Measurements from ENCODE around the gene TRRAP. TPM values are rescaled to one million over a fixed set of nuclear protein-coding genes. Genes with fewer than 3 reads are reported as not detected.

Gene TRRAP
- total RNA-seq, 3 donors from 2014 or later: 47.0 to 48.7 (median 47.5) TPM

- no peak overlapping the region for H3K4me3 Mint-ChIP-seq
- no peaks in the 10 kb centered on the region for H3K4me1 Mint-ChIP-seq (ENCODE audit: low read depth)
- peaks cover 62% of the 10 kb centered on the region for H3K36me3 Mint-ChIP-seq (ENCODE audit: insufficient read depth)
- H3K27me3 Mint-ChIP-seq (ENCODE audit: low read depth): no peaks in the 10 kb centered on the region
- DNase-seq: no peak
- ATAC-seq: no peak
- no peaks in the 10 kb centered on the region for H3K9me3 Mint-ChIP-seq
These were observed 22.5 kb downstream of the TRRAP start for GRCh38 chr7:98900815-98901214.

DNA sequence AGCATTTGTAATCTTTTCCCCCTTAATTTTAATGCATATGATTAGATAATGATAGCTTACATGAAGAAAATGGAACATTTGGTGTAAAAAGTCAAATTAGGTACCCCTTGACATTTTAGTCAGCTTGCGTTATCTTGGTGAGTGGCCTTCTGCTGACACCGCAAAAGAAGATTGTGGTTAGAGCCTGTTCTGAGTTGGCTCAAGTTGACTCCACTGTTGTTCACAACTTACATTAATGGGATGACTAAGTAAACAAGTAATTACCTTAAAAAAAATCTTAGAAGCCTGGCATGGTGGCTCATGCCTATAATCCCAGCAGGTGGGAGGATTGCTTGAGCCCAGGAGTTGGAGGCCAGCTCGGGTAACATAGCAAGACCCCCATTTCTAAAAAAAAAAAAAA lies 24.2 kb downstream of the TRRAP start:
- DNase-seq (no peak), ATAC-seq (no peak)
- H3K4me3 Mint-ChIP-seq: no peak overlapping the region
- no peaks in the 10 kb centered on the region for H3K27me3 Mint-ChIP-seq (ENCODE audit: low read depth)
- H3K4me1 Mint-ChIP-seq (ENCODE audit: low read depth): no peaks in the 10 kb centered on the region
- peaks cover 54% of the 10 kb centered on the region for H3K36me3 Mint-ChIP-seq (ENCODE audit: insufficient read depth)
- no peaks in the 10 kb centered on the region for H3K9me3 Mint-ChIP-seq

DNA sequence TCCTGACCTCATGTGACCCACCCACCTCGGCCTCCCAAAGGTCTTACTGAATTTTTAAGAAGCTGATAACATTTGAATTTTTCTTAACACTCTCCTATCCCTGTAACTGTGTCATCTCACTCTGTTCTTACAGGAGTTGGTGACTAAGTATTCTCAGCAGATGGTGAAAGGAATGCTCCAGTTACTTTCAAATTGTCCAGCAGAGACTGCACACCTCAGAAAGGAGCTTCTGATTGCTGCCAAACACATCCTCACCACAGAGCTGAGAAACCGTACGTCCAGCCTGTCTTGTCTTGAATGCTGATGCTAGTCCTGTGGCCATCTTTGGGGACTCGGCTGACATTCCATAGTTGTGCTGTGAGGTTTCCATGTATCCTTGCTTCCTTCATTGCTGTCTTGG lies 24.9 kb downstream of the TRRAP start:
- Mint-ChIP-seq H3K36me3 (ENCODE audit: insufficient read depth) (peaks cover 52% of the 10 kb centered on the region), H3K27me3 (ENCODE audit: low read depth) (no peaks in the 10 kb centered on the region), H3K4me1 (ENCODE audit: low read depth) (no peaks in the 10 kb centered on the region), H3K4me3 (no peak overlapping the region), H3K9me3 (no peaks in the 10 kb centered on the region)
- ATAC-seq: no peak
- no peak for DNase-seq

GRCh38 chr7:98907570-98907969 lies 29.2 kb downstream of the TRRAP start:
- H3K9me3 Mint-ChIP-seq: no peaks in the 10 kb centered on the region
- no peaks in the 10 kb centered on the region for H3K4me1 Mint-ChIP-seq (ENCODE audit: low read depth)
- no peaks in the 10 kb centered on the region for H3K27me3 Mint-ChIP-seq (ENCODE audit: low read depth)
- H3K4me3 Mint-ChIP-seq: no peak overlapping the region
- DNase-seq: no peak
- H3K36me3 Mint-ChIP-seq (ENCODE audit: insufficient read depth): peaks cover 38% of the 10 kb centered on the region
- no peak for ATAC-seq

GRCh38 chr7:98908585-98908984 lies 30.3 kb downstream of the TRRAP start:
- H3K36me3 Mint-ChIP-seq (ENCODE audit: insufficient read depth): peaks cover 44% of the 10 kb centered on the region
- no peaks in the 10 kb centered on the region for H3K4me1 Mint-ChIP-seq (ENCODE audit: low read depth)
- H3K9me3 Mint-ChIP-seq: no peaks in the 10 kb centered on the region
- no peak for DNase-seq
- H3K27me3 Mint-ChIP-seq (ENCODE audit: low read depth): no peaks in the 10 kb centered on the region
- no peak overlapping the region for H3K4me3 Mint-ChIP-seq
- no peak for ATAC-seq

DNA sequence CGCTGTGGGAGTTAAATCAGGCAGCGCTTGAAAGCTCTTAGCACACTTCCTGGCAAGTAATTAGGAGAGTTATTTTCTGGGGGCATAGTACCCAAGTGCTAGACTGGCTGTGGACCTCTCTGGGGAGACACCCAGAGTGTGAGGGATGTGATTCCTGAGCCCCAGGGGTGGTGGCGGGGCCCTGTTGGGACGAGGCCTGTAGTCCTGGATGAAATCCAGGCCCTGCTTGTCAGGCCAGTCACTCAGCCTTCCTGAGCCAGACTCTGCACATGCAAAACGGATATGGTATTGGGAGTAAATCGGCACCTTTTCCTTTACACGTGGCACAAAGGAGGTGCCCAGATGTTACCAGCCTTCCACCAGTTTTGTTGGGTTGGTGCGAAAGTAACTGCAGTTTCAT lies 31.2 kb downstream of the TRRAP start:
- Mint-ChIP-seq H3K27me3 (ENCODE audit: low read depth) (no peaks in the 10 kb centered on the region), H3K9me3 (no peaks in the 10 kb centered on the region), H3K4me1 (ENCODE audit: low read depth) (no peaks in the 10 kb centered on the region), H3K36me3 (ENCODE audit: insufficient read depth) (peaks cover 42% of the 10 kb centered on the region), H3K4me3 (no peak overlapping the region)
- no peak for ATAC-seq
- DNase-seq: no peak

DNA sequence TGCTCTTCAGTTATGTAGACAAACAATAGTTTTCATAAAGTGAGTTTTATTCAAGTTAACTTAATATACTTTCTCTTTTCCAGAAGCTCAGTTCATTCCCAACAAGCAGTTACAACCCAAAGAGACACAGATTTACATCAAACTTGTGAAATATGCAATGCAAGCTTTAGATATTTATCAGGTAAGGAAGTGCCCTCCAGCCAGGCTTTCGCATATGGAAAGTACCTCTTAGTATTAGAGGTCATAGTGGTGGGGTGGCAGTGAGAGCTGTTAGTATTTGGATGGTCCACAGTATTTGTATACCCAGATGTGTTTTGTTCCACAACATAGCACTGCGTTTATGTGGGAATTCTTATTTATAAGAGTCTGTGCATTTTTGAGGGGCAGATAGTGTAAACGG lies 32.1 kb downstream of the TRRAP start:
- no peaks in the 10 kb centered on the region for H3K9me3 Mint-ChIP-seq
- peaks cover 32% of the 10 kb centered on the region for H3K36me3 Mint-ChIP-seq (ENCODE audit: insufficient read depth)
- no peak overlapping the region for H3K4me3 Mint-ChIP-seq
- H3K27me3 Mint-ChIP-seq (ENCODE audit: low read depth): no peaks in the 10 kb centered on the region
- no peak for ATAC-seq
- no peaks in the 10 kb centered on the region for H3K4me1 Mint-ChIP-seq (ENCODE audit: low read depth)
- no peak for DNase-seq

GRCh38 chr7:98911916-98912315 lies 33.6 kb downstream of the TRRAP start:
- H3K9me3 Mint-ChIP-seq: no peaks in the 10 kb centered on the region
- H3K4me1 Mint-ChIP-seq (ENCODE audit: low read depth): no peaks in the 10 kb centered on the region
- DNase-seq: no peak
- H3K36me3 Mint-ChIP-seq (ENCODE audit: insufficient read depth): peaks cover 28% of the 10 kb centered on the region
- H3K27me3 Mint-ChIP-seq (ENCODE audit: low read depth): no peaks in the 10 kb centered on the region
- ATAC-seq: no peak
- H3K4me3 Mint-ChIP-seq: no peak overlapping the region

GRCh38 chr7:98913026-98913425 lies 34.7 kb downstream of the TRRAP start:
- no peak overlapping the region for H3K4me3 Mint-ChIP-seq
- H3K36me3 Mint-ChIP-seq (ENCODE audit: insufficient read depth): peaks cover 32% of the 10 kb centered on the region
- ATAC-seq (no peak), DNase-seq (no peak)
- no peaks in the 10 kb centered on the region for H3K9me3 Mint-ChIP-seq
- no peaks in the 10 kb centered on the region for H3K4me1 Mint-ChIP-seq (ENCODE audit: low read depth)
- H3K27me3 Mint-ChIP-seq (ENCODE audit: low read depth): no peaks in the 10 kb centered on the region

DNA sequence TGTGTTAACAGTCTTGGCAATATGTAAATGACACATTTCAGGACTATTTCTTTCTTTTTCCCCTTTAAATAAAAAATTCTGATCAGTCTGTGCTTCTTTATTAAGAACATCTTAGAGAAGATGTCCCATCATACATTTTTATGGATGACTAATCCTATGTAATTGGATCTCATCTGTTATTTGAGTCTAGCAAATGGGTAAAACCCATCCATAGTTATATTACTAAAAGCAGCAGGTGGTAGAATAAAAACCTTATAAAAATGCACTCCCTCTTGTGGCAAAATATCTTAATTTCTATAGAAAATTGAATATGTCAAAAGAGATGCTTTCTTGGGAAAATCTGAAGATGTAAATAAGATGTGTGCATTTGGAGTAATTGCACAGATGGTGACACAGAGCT lies 35.3 kb downstream of the TRRAP start:
- H3K4me1 Mint-ChIP-seq (ENCODE audit: low read depth): no peaks in the 10 kb centered on the region
- no peaks in the 10 kb centered on the region for H3K27me3 Mint-ChIP-seq (ENCODE audit: low read depth)
- H3K36me3 Mint-ChIP-seq (ENCODE audit: insufficient read depth): peaks cover 30% of the 10 kb centered on the region
- no peaks in the 10 kb centered on the region for H3K9me3 Mint-ChIP-seq
- H3K4me3 Mint-ChIP-seq: no peak overlapping the region
- no peak for ATAC-seq
- DNase-seq: no peak

DNA sequence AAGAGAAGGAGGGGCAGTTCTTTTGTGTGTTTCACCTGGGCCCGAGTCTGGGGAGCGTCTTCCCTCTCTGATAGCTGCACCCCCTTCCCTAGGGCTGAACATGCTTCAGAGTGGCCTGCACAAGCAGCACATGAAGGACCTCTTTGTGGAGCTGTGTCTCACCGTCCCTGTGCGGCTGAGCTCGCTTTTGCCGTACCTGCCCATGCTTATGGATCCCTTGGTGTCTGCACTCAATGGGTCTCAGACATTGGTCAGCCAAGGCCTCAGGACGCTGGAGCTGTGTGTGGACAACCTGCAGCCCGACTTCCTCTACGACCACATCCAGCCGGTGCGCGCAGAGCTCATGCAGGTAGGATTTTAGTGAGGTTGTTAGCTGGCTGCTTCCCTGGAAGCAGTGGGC lies 39.0 kb downstream of the TRRAP start:
- Mint-ChIP-seq H3K36me3 (ENCODE audit: insufficient read depth) (peaks cover 27% of the 10 kb centered on the region), H3K9me3 (no peaks in the 10 kb centered on the region), H3K4me3 (no peak overlapping the region), H3K27me3 (ENCODE audit: low read depth) (no peaks in the 10 kb centered on the region), H3K4me1 (ENCODE audit: low read depth) (no peaks in the 10 kb centered on the region)
- no peak for ATAC-seq
- no peak for DNase-seq

- Mint-ChIP-seq H3K9me3 (no peaks in the 10 kb centered on the region), H3K4me1 (ENCODE audit: low read depth) (no peaks in the 10 kb centered on the region), H3K36me3 (ENCODE audit: insufficient read depth) (peaks cover 39% of the 10 kb centered on the region), H3K27me3 (ENCODE audit: low read depth) (no peaks in the 10 kb centered on the region), H3K4me3 (no peak overlapping the region)
- ATAC-seq (no peak), DNase-seq (no peak)
These were observed 43.5 kb downstream of the TRRAP start for GRCh38 chr7:98921608-98922372.

GRCh38 chr7:98922392-98923187 lies 44.3 kb downstream of the TRRAP start:
- DNase-seq (no peak), ATAC-seq (no peak)
- peaks cover 1% of the 10 kb centered on the region for H3K4me1 Mint-ChIP-seq (ENCODE audit: low read depth)
- no peak overlapping the region for H3K4me3 Mint-ChIP-seq
- H3K9me3 Mint-ChIP-seq: no peaks in the 10 kb centered on the region
- no peaks in the 10 kb centered on the region for H3K27me3 Mint-ChIP-seq (ENCODE audit: low read depth)
- peaks cover 38% of the 10 kb centered on the region for H3K36me3 Mint-ChIP-seq (ENCODE audit: insufficient read depth)

- ATAC-seq (no peak), DNase-seq (no peak)
- Mint-ChIP-seq H3K27me3 (ENCODE audit: low read depth) (no peaks in the 10 kb centered on the region), H3K4me1 (ENCODE audit: low read depth) (peaks cover 2% of the 10 kb centered on the region), H3K36me3 (ENCODE audit: insufficient read depth) (peaks cover 46% of the 10 kb centered on the region), H3K4me3 (no peak overlapping the region), H3K9me3 (no peaks in the 10 kb centered on the region)
These were observed 45.2 kb downstream of the TRRAP start for GRCh38 chr7:98923512-98923911.

GRCh38 chr7:98927125-98927524 lies 48.8 kb downstream of the TRRAP start:
- peaks cover 49% of the 10 kb centered on the region for H3K36me3 Mint-ChIP-seq (ENCODE audit: insufficient read depth)
- peaks cover 18% of the 10 kb centered on the region for H3K4me1 Mint-ChIP-seq (ENCODE audit: low read depth)
- ATAC-seq: no peak
- no peaks in the 10 kb centered on the region for H3K9me3 Mint-ChIP-seq
- no peaks in the 10 kb centered on the region for H3K27me3 Mint-ChIP-seq (ENCODE audit: low read depth)
- no peak for DNase-seq
- H3K4me3 Mint-ChIP-seq: no peak overlapping the region
